ENCODE data around the gene ITPRID1. TPM values are rescaled to one million over a fixed set of nuclear protein-coding genes. Genes with fewer than 3 reads are reported as not detected.

Gene ITPRID1
- total RNA-seq, 4 donors from 2014 or later: 2.8 to 6.3 (median 4.4) TPM

DNA sequence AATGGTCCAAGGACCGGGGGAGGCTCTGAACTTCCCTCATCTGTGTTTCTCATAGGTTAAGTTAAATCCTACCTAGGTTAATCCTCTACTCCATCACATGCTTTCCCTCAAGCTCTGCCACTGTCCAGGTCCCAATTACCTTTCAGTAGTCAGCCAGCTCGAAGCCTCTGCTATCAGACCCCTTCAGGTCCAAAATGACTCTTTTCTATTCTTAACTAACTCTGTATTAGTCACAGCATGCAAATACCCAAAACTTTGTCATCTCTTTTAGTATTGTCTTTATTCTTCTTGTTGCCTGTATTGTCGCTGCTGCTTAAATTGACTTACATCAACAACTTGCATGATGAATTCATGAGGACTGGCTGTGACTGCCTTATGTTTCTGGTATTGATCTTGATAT is 188.5 kb downstream of the ITPRID1 start:
- H3K4me1 ChIP-seq: no peaks in the 10 kb centered on the region
- no peak for DNase-seq
- H3K9me3 ChIP-seq: no peaks in the 10 kb centered on the region
- no peak overlapping the region for H3K4me3 ChIP-seq
- WGBS, 2 donors (ENCODE audit: low coverage in 1 of 2): 68 to 86% methylated on average over 2 to 3 of the region's 3 CpGs
- H3K36me3 ChIP-seq: no peaks in the 10 kb centered on the region
- H3K27ac ChIP-seq: no peak overlapping the region
- in situ Hi-C loops (cut with MboI; ENCODE audit: low pct_ligation_motif_present in 1 of 4, low pct_unique_long_range_greater_than_20kb in 1 of 4, low sequenced_read_pairs in 3 of 4): no loop called here
- intact Hi-C loops (cut with DNase I; ENCODE audit: low total_unique reads): no loop called here
- no peak for TF ChIP-seq POLR2A (IDR thresholded peaks at IDR 0.05)
- TF ChIP-seq EP300 (IDR thresholded peaks at IDR 0.05; ENCODE audit: low read depth): no peak
- TF ChIP-seq CTCF (IDR thresholded peaks at IDR 0.05): no peak
- TF ChIP-seq POLR2AphosphoS5 (IDR thresholded peaks at IDR 0.05): no peak
- H3K27me3 ChIP-seq: no peaks in the 10 kb centered on the region

DNA sequence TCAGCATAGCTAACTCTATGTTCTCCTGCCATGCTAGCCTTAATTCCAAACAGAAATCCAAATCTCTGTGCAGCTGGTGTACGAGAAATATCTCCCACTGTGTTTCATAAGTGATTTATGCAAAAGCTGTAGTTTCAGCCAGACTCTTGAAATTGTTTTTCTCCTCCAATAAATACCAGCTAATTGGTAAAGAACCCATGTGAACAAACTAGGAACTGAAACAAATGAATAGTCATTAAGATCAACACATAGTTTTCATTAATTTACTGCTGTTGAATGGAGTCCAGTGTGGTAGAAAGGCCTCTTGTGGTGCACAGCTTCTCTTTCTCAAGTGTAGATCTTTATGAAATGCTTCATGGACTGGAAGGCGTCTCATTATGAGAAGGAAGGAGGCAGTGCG is 191.5 kb downstream of the ITPRID1 start:
- intact Hi-C loops (cut with DNase I; ENCODE audit: low total_unique reads) (no loop called here), in situ Hi-C loops (cut with MboI; ENCODE audit: low pct_ligation_motif_present in 1 of 4, low pct_unique_long_range_greater_than_20kb in 1 of 4, low sequenced_read_pairs in 3 of 4) (no loop called here)
- Histone ChIP-seq H3K9me3 (no peaks in the 10 kb centered on the region), H3K4me1 (no peaks in the 10 kb centered on the region), H3K27ac (no peak overlapping the region), H3K36me3 (no peaks in the 10 kb centered on the region), H3K4me3 (no peak overlapping the region), H3K27me3 (no peaks in the 10 kb centered on the region)
- WGBS, 2 donors (ENCODE audit: low coverage in 1 of 2): 76 to 77% methylated on average over 3 of the region's 3 CpGs
- no peak for DNase-seq
- no peak for TF ChIP-seq CTCF (IDR thresholded peaks at IDR 0.05)
- no peak for TF ChIP-seq POLR2AphosphoS5 (IDR thresholded peaks at IDR 0.05)
- no peak for TF ChIP-seq POLR2A (IDR thresholded peaks at IDR 0.05)
- no peak for TF ChIP-seq EP300 (IDR thresholded peaks at IDR 0.05; ENCODE audit: low read depth)

GRCh38 chr7:31707089-31707488 is 193.2 kb downstream of the ITPRID1 start:
- Histone ChIP-seq H3K4me1 (no peaks in the 10 kb centered on the region), H3K27me3 (no peaks in the 10 kb centered on the region), H3K27ac (no peak overlapping the region), H3K36me3 (no peaks in the 10 kb centered on the region), H3K4me3 (no peak overlapping the region), H3K9me3 (no peaks in the 10 kb centered on the region)
- DNase-seq: no peak
- in situ Hi-C loops (cut with MboI; ENCODE audit: low pct_ligation_motif_present in 1 of 4, low pct_unique_long_range_greater_than_20kb in 1 of 4, low sequenced_read_pairs in 3 of 4): no loop called here
- TF ChIP-seq CTCF (IDR thresholded peaks at IDR 0.05) (no peak), POLR2AphosphoS5 (IDR thresholded peaks at IDR 0.05) (no peak), POLR2A (IDR thresholded peaks at IDR 0.05) (no peak), EP300 (IDR thresholded peaks at IDR 0.05; ENCODE audit: low read depth) (no peak)
- WGBS, 2 donors (ENCODE audit: low coverage in 1 of 2): 53 to 67% methylated on average over 4 to 5 of the region's 5 CpGs
- intact Hi-C loops (cut with DNase I; ENCODE audit: low total_unique reads): no loop called here

Other genes starting within 250 kb of the ITPRID1 start
- gene NEUROD6, start 173.4 kb upstream of the ITPRID1 start, total RNA-seq: not detected
- gene PPP1R17, start 173.1 kb downstream of the ITPRID1 start, total RNA-seq: not detected